Thyroid gland (tissue), 4 donors: ENCODE measurements around the gene SLC10A7.

Experiments
- POLR2A ChIP-seq, 2 donors: fragments of 450-650 bp; IDR thresholded peaks; one replicate each; pipeline ENCODE4 v1.6.1; 2017; ENCODE audit warnings: antibody characterized with exemption in 2 of 2, mild to moderate bottlenecking in 2 of 2, moderate library complexity in 1 of 2
- TF ChIP-seq, protein P1 (sequence below), 6 experiments: fragments of 200-600 bp in 3 of 6; fragments of 450-650 bp in 3 of 6; sonication (generic) in 3 of 6; IDR thresholded peaks; one replicate each; pipeline ENCODE4 v1.5.1; 2016 to 2019; ENCODE audit warnings: antibody characterized with exemption in 6 of 6, mild to moderate bottlenecking in 2 of 6, inconsistent platforms in 1 of 6, moderate library complexity in 1 of 6

DNA sequence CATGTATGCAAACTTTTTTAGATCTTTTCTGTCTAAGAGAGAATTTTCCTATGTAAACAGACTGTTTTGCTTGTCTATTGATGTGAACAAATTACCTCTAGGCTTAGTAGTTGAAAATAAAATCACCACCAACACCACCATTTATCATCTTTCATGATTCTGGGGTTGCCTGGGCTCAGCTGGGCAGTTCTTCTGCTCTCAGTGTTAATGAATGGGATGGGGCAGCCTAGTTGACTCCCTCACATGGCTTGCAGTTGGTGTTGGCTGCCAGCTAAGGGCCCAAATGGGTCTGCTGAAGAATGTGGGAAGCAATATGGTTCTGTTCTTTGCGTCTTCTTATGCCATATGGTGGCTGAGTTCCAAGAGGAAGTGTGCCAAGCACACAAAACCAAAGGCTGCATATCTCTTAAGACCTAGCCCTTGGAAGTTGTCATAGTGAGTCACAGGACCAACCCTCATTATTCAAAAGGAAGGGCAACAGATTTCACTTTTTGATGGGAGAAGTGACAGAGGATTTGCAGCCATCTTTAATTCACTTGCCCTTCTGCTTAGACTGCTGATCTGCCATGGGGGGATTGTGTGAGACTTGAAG, 289.5 kb downstream of the SLC10A7 start:
- TF ChIP-seq, protein P1, sequence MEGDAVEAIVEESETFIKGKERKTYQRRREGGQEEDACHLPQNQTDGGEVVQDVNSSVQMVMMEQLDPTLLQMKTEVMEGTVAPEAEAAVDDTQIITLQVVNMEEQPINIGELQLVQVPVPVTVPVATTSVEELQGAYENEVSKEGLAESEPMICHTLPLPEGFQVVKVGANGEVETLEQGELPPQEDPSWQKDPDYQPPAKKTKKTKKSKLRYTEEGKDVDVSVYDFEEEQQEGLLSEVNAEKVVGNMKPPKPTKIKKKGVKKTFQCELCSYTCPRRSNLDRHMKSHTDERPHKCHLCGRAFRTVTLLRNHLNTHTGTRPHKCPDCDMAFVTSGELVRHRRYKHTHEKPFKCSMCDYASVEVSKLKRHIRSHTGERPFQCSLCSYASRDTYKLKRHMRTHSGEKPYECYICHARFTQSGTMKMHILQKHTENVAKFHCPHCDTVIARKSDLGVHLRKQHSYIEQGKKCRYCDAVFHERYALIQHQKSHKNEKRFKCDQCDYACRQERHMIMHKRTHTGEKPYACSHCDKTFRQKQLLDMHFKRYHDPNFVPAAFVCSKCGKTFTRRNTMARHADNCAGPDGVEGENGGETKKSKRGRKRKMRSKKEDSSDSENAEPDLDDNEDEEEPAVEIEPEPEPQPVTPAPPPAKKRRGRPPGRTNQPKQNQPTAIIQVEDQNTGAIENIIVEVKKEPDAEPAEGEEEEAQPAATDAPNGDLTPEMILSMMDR (IDR thresholded peaks at IDR 0.05) = no peak
- TF ChIP-seq POLR2A (IDR thresholded peaks at IDR 0.05) = no peak
